HEK293 (cell line): ENCODE measurements around the gene TAF1.

Experiments
- KLF1 ChIP-seq: fragments of 450-650 bp; formaldehyde crosslinking; IDR thresholded peaks from 2 replicates; pipeline ENCODE4 v1.5.1; 2016; ENCODE audit warnings: missing biosample characterization, missing genetic modification characterization
- KLF10 ChIP-seq: fragments of 450-650 bp; IDR thresholded peaks from 2 replicates; pipeline ENCODE4 v1.5.1; 2018; ENCODE audit warnings: missing biosample characterization, mild to moderate bottlenecking, missing genetic modification characterization
- KLF16 ChIP-seq: fragments of 450-650 bp; formaldehyde crosslinking; IDR thresholded peaks from 2 replicates; pipeline ENCODE4 v1.5.1; 2017; ENCODE audit warnings: missing biosample characterization, missing genetic modification characterization
- TCF7L2 ChIP-seq: IDR thresholded peaks from 2 replicates; pipeline ENCODE4 v1.6.1; 2011; ENCODE audit warnings: low read depth, mild to moderate bottlenecking, inconsistent platforms, low read length, moderate library complexity, borderline replicate concordance
- ZBTB1 ChIP-seq: fragments of 450-650 bp; formaldehyde crosslinking; IDR thresholded peaks from 2 replicates; pipeline ENCODE4 v1.5.1; 2016; ENCODE audit warnings: missing biosample characterization, missing genetic modification characterization
- ZBTB26 ChIP-seq: fragments of 450-650 bp; formaldehyde crosslinking; optimal IDR thresholded peaks from 2 replicates; pipeline ENCODE3; 2016; ENCODE audit warnings: missing biosample characterization, mild to moderate bottlenecking, missing genetic modification characterization
- ZBTB8A ChIP-seq: fragments of 450-650 bp; formaldehyde crosslinking; IDR thresholded peaks from 2 replicates; pipeline ENCODE4 v1.5.1; 2016; ENCODE audit warnings: missing biosample characterization, missing genetic modification characterization
- ZNF10 ChIP-seq: fragments of 450-650 bp; formaldehyde crosslinking; IDR thresholded peaks from 2 replicates; pipeline ENCODE4 v1.5.1; 2017; ENCODE audit warnings: missing biosample characterization, missing genetic modification characterization
- ZNF23 ChIP-seq: fragments of 450-650 bp; formaldehyde crosslinking; IDR thresholded peaks from 2 replicates; pipeline ENCODE4 v1.5.1; 2016; ENCODE audit warnings: missing biosample characterization, missing genetic modification characterization, borderline replicate concordance
- ZNF302 ChIP-seq: fragments of 450-650 bp; formaldehyde crosslinking; IDR thresholded peaks from 2 replicates; pipeline ENCODE4 v1.5.1; 2016; ENCODE audit warnings: missing biosample characterization, missing genetic modification characterization, low read depth
- ZNF341 ChIP-seq: fragments of 450-650 bp; formaldehyde crosslinking; IDR thresholded peaks from 2 replicates; pipeline ENCODE4; 2016; ENCODE audit warnings: low read depth, missing biosample characterization, missing genetic modification characterization
- ZNF549 ChIP-seq: fragments of 450-650 bp; IDR thresholded peaks from 2 replicates; pipeline ENCODE4 v1.5.1; 2018; ENCODE audit warnings: missing biosample characterization, missing genetic modification characterization, mild to moderate bottlenecking, inconsistent platforms, moderate library complexity
- TF ChIP-seq, protein P1 (sequence below): fragments of 450-650 bp; formaldehyde crosslinking; IDR thresholded peaks from 2 replicates; pipeline ENCODE4 v1.5.1; 2016; ENCODE audit warnings: missing biosample characterization, missing genetic modification characterization
- TF ChIP-seq, protein P2 (sequence below): fragments of 450-650 bp; formaldehyde crosslinking; IDR thresholded peaks from 2 replicates; pipeline ENCODE4 v1.5.1; 2016; ENCODE audit warnings: missing biosample characterization, missing genetic modification characterization

DNA sequence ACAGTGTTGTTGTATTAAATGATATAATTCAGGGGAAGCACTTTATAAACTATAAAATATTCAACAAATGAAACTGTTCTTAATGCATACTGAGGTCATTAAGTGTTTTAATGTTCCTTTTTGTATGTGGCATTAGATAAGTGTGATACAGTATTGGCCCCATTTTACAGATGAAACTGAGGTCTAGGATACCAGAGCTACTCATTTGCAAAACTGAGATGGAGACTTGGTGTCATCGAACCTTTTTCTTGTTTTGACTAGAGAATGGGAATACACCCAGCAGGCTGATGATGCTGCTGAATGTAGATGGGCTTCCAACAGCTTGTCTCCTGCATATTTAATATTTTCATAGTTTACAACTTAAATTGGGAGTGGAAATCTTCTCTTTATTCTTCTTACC is 34.6 kb downstream of the TAF1 start:
- no peak for TF ChIP-seq KLF10 (tag by site-specific recombination)
- TF ChIP-seq ZNF10, result no peak
- TF ChIP-seq, protein P1, sequence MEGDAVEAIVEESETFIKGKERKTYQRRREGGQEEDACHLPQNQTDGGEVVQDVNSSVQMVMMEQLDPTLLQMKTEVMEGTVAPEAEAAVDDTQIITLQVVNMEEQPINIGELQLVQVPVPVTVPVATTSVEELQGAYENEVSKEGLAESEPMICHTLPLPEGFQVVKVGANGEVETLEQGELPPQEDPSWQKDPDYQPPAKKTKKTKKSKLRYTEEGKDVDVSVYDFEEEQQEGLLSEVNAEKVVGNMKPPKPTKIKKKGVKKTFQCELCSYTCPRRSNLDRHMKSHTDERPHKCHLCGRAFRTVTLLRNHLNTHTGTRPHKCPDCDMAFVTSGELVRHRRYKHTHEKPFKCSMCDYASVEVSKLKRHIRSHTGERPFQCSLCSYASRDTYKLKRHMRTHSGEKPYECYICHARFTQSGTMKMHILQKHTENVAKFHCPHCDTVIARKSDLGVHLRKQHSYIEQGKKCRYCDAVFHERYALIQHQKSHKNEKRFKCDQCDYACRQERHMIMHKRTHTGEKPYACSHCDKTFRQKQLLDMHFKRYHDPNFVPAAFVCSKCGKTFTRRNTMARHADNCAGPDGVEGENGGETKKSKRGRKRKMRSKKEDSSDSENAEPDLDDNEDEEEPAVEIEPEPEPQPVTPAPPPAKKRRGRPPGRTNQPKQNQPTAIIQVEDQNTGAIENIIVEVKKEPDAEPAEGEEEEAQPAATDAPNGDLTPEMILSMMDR (tag by site-specific recombination), result no peak
- no peak for TF ChIP-seq KLF16 (tag by site-specific recombination)
- TF ChIP-seq ZBTB8A (tag by site-specific recombination), result no peak
- no peak for TF ChIP-seq ZNF302 (tag by site-specific recombination)
- TF ChIP-seq, protein P2, sequence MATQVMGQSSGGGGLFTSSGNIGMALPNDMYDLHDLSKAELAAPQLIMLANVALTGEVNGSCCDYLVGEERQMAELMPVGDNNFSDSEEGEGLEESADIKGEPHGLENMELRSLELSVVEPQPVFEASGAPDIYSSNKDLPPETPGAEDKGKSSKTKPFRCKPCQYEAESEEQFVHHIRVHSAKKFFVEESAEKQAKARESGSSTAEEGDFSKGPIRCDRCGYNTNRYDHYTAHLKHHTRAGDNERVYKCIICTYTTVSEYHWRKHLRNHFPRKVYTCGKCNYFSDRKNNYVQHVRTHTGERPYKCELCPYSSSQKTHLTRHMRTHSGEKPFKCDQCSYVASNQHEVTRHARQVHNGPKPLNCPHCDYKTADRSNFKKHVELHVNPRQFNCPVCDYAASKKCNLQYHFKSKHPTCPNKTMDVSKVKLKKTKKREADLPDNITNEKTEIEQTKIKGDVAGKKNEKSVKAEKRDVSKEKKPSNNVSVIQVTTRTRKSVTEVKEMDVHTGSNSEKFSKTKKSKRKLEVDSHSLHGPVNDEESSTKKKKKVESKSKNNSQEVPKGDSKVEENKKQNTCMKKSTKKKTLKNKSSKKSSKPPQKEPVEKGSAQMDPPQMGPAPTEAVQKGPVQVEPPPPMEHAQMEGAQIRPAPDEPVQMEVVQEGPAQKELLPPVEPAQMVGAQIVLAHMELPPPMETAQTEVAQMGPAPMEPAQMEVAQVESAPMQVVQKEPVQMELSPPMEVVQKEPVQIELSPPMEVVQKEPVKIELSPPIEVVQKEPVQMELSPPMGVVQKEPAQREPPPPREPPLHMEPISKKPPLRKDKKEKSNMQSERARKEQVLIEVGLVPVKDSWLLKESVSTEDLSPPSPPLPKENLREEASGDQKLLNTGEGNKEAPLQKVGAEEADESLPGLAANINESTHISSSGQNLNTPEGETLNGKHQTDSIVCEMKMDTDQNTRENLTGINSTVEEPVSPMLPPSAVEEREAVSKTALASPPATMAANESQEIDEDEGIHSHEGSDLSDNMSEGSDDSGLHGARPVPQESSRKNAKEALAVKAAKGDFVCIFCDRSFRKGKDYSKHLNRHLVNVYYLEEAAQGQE (tag by site-specific recombination), result no peak
- TF ChIP-seq KLF1, result no peak
- TF ChIP-seq TCF7L2, result no peak
- TF ChIP-seq ZNF341, result no peak
- TF ChIP-seq ZNF549 (tag by site-specific recombination), result no peak
- no peak for TF ChIP-seq ZBTB1 (tag by site-specific recombination)
- TF ChIP-seq ZBTB26 (tag by site-specific recombination), result no peak
- no peak for TF ChIP-seq ZNF23 (tag by site-specific recombination)
